MM.1S (cell line): ENCODE results near the gene SFXN5.

Source experiments
- EZH2 ChIP-seq: fragments of 300-600 bp; sonication (generic); optimal IDR thresholded peaks from 2 replicates; pipeline ENCODE3; 2017; ENCODE audit warnings: low read depth, mild to moderate bottlenecking, antibody characterized with exemption, low read length, mixed read lengths
- EZH2phosphoT487 ChIP-seq: fragments of 300-600 bp; sonication (generic); IDR thresholded peaks from 2 replicates; pipeline ENCODE4 v1.6.1; 2018; ENCODE audit warnings: antibody characterized with exemption, low read length

DNA sequence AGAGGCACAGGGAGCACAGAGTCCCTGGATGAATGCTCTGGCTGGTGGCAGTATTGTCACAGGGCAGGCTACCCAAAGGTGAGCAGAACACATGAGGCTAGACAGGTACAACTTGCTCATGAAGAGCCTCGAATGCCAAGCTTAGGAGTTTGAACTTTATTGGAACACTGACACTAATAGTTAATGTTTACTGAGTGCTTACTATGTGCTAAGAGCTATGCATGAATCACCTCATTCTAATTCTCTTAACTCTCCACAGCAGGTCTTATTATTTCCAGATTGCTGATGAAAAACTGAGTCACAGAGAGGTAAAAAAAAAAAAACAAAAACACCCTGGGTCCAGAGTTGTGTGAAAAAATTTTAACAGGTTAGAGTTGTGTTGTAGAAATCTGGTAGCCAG lies 160.3 kb downstream of the SFXN5 start:
- TF ChIP-seq EZH2phosphoT487, result no peak
- no peak for TF ChIP-seq EZH2
